ENCODE measurements around the gene PPP1R9A. TPM values are rescaled to one million over a fixed set of nuclear protein-coding genes. Genes with fewer than 3 reads are reported as not detected.

PPP1R9A gene
- polyA plus RNA-seq, 12 donors = 14.5 to 99.0 (median 30.6) TPM

GRCh38 chr7:95198863-95199262 lies 291.5 kb downstream of the PPP1R9A start:
- DNase-seq = peak; percentile 77

- peak; percentile 86 for DNase-seq
Measured at GRCh38 chr7:95199779-95200558, 292.6 kb downstream of the PPP1R9A start.

GRCh38 chr7:95200741-95201140 lies 293.3 kb downstream of the PPP1R9A start:
- DNase-seq = no peak

GRCh38 chr7:95201727-95202126 lies 294.3 kb downstream of the PPP1R9A start:
- no peak for DNase-seq

GRCh38 chr7:95204618-95205017 lies 297.2 kb downstream of the PPP1R9A start:
- no peak for DNase-seq

- no peak for DNase-seq
Measured at GRCh38 chr7:95205665-95206225, 298.4 kb downstream of the PPP1R9A start.

GRCh38 chr7:95209276-95209675 lies 301.9 kb downstream of the PPP1R9A start:
- no peak for DNase-seq

- DNase-seq = no peak
Measured at GRCh38 chr7:95209788-95210187, 302.4 kb downstream of the PPP1R9A start.

GRCh38 chr7:95213148-95213547 lies 305.8 kb downstream of the PPP1R9A start:
- DNase-seq = no peak

GRCh38 chr7:95213809-95214492 lies 306.6 kb downstream of the PPP1R9A start:
- DNase-seq = peak; percentile 90

- DNase-seq = no peak
Measured at GRCh38 chr7:95219721-95220120, 312.3 kb downstream of the PPP1R9A start.

GRCh38 chr7:95220328-95220727 lies 312.9 kb downstream of the PPP1R9A start:
- DNase-seq = peak; percentile 78

GRCh38 chr7:95225301-95225700 lies 317.9 kb downstream of the PPP1R9A start:
- DNase-seq = no peak

GRCh38 chr7:95229301-95229700 lies 321.9 kb downstream of the PPP1R9A start:
- no peak for DNase-seq

GRCh38 chr7:95238252-95238943 lies 331.0 kb downstream of the PPP1R9A start:
- DNase-seq = no peak

GRCh38 chr7:95240921-95241320 lies 333.5 kb downstream of the PPP1R9A start:
- no peak for DNase-seq

GRCh38 chr7:95242266-95242665 lies 334.9 kb downstream of the PPP1R9A start:
- DNase-seq = no peak

- no peak for DNase-seq
Measured at GRCh38 chr7:95244616-95245015, 337.2 kb downstream of the PPP1R9A start.

GRCh38 chr7:95245828-95246500 lies 338.6 kb downstream of the PPP1R9A start:
- DNase-seq = no peak

- peak; percentile 78 for DNase-seq
Measured at GRCh38 chr7:95246831-95247370, 339.5 kb downstream of the PPP1R9A start.

GRCh38 chr7:95250571-95250970 lies 343.2 kb downstream of the PPP1R9A start:
- no peak for DNase-seq

Measured in muscle of arm (tissue), 12 donors.